Stimulated activated CD8-positive, alpha-beta memory T cell treated with anti-CD3 and anti-CD28 coated beads, Interleukin-4, amount 100 ng/mL, for 24 hours (primary cell): ENCODE results near the gene GDAP1L1.
"Not testable (repeated sequence)": the region's sequence is repeated elsewhere in the genome, so short reads cannot be mapped to it uniquely, and the experiment has no call there.

Source experiments
- DNase-seq: peaks from one replicate; pipeline ENCODE4 v3.0.0-alpha.2; 2020; ENCODE audit warnings: low read depth

The GDAP1L1 gene

GRCh38 chr20:44255942-44256341 lies 8.8 kb downstream of the GDAP1L1 start:
- DNase-seq: no peak

- DNase-seq: no peak
These were observed 9.9 kb downstream of the GDAP1L1 start for GRCh38 chr20:44256961-44257360.

GRCh38 chr20:44258226-44258890 lies 11.2 kb downstream of the GDAP1L1 start:
- DNase-seq: no peak

- no peak for DNase-seq
These were observed 17.2 kb downstream of the GDAP1L1 start for GRCh38 chr20:44264287-44264686.

- DNase-seq: no peak
These were observed 21.7 kb downstream of the GDAP1L1 start for GRCh38 chr20:44268802-44269201.

- no peak for DNase-seq
These were observed 25.0 kb downstream of the GDAP1L1 start for GRCh38 chr20:44271915-44272663.

GRCh38 chr20:44273231-44274215 lies 26.4 kb downstream of the GDAP1L1 start:
- no peak for DNase-seq

- no peak for DNase-seq
These were observed 27.4 kb downstream of the GDAP1L1 start for GRCh38 chr20:44274303-44275017.

- DNase-seq: no peak
These were observed 32.1 kb downstream of the GDAP1L1 start for GRCh38 chr20:44279228-44279627.

- DNase-seq: no peak
These were observed 33.3 kb downstream of the GDAP1L1 start for GRCh38 chr20:44280387-44280786.

- DNase-seq: no peak
These were observed 35.1 kb downstream of the GDAP1L1 start for GRCh38 chr20:44282192-44282591.

GRCh38 chr20:44284032-44284431 lies 36.9 kb downstream of the GDAP1L1 start:
- no peak for DNase-seq

GRCh38 chr20:44287272-44288097 lies 40.4 kb downstream of the GDAP1L1 start:
- DNase-seq: no peak

- no peak for DNase-seq
These were observed 41.1 kb downstream of the GDAP1L1 start for GRCh38 chr20:44288252-44288651.

- no peak for DNase-seq
These were observed 44.6 kb downstream of the GDAP1L1 start for GRCh38 chr20:44291754-44292153.

GRCh38 chr20:44296011-44296410 lies 48.9 kb downstream of the GDAP1L1 start:
- DNase-seq: no peak

GRCh38 chr20:44297721-44298120 lies 50.6 kb downstream of the GDAP1L1 start:
- no peak for DNase-seq

GRCh38 chr20:44299011-44299535 lies 52.0 kb downstream of the GDAP1L1 start:
- DNase-seq: not testable (repeated sequence)

GRCh38 chr20:44301285-44301684 lies 54.2 kb downstream of the GDAP1L1 start:
- DNase-seq: no peak

GRCh38 chr20:44302026-44302669 lies 55.0 kb downstream of the GDAP1L1 start:
- no peak for DNase-seq
